NCI-H1436 (cell line): ENCODE results near the gene ZNF346.
A peak's percentile ranks its signal among the peaks of the same experiment; 100 is the strongest.
"Not testable (repeated sequence)": the region's sequence is repeated elsewhere in the genome, so short reads cannot be mapped to it uniquely, and the experiment has no call there.

Source experiments
- DNase-seq: peaks from one replicate; lab custom pipeline; 2025; lab: John Stamatoyannopoulos, UW

The ZNF346 gene

GRCh38 chr5:177022386-177023302, at the start of gene ZNF346:
ZNF346 (plus strand) TSS chr5:177022696; CDS start chr5:177022739, 43 bp downstream.
- DNase-seq = peak; percentile 80

GRCh38 chr5:176979669-176980068, 42.8 kb upstream of the ZNF346 start:
- DNase-seq = no peak

GRCh38 chr5:176980818-176981217, 41.7 kb upstream of the ZNF346 start:
- DNase-seq = no peak

DNA sequence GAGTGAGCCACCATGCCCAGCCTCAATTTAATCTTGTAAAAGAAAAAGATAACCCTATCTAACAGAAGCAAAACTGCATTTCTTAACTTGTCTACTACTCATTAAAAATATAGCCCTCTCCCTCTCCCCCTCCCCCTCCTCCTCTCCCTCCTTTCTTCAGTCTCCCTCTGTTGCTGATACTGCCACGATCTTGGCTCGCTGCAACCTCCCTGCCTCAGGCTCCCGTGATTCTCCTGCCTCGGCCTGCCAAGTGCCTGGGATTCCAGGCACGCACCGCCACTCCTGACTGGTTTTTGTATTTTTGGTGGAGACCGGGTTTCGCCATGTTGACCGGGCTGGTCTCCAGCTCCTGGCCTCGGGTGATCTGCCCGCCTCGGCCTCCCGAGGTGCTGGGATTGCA, 39.4 kb upstream of the ZNF346 start:
- not testable (repeated sequence) for DNase-seq

DNA sequence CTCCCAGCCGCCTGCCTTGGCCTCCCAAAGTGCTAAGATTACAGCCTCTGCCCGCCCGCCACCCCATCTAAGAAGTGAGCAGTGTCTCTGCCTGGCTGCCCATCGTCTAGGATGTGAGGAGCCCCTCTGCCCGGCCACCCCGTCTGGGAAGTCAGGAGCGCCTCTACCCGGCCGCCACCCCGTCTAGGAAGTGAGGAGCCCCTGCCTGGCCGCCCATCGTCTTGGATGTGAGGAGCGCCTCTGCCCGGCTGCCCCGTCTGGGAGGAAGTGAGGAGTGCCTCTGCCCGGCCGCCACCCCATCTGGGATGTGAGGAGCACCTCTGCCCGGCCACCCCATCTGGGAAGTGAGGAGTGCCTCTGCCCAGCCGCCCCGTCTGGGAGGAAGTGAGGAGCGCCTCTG, 38.9 kb upstream of the ZNF346 start:
- DNase-seq = not testable (repeated sequence)

- DNase-seq = not testable (repeated sequence)
Measured at GRCh38 chr5:176984176-176984575, 38.3 kb upstream of the ZNF346 start.

DNA sequence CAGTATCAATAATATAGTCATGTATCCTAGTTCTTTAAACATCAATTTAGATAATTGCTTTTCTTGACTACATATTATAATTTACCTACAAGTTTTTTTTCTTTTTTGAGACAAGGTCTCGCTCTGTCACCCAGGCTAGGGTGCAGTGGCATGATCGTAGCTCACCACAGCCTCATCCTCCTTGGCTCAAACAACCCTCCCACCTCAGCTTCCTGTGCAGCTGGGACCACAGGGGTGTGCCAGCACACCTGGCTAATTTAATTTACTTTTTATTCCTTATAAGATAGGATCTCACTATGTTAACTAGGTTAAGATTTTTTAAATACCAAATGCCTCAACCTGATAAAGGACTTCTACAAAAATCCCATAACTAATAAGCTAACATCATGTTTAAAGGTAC, 37.0 kb upstream of the ZNF346 start:
- no peak for DNase-seq

DNA sequence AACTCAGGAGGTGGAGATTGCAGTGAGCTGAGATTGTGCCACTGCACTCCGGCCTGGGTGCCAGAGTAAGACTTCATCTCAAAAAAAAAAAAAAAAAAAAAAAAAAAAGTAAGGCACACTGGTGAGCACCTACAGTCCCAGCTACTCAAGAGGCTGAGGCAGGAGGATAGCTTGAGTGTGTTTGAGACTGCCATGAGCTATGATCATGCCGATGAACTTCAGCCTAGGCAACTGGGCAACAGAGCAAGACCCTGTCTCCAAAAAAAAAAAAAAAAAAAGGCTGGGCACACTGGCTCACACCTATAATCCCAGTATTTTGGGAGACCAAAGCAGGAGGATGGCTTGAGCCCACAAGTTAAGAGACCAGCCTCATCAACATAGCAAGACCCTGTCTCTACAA, 36.2 kb upstream of the ZNF346 start:
- no peak for DNase-seq

DNA sequence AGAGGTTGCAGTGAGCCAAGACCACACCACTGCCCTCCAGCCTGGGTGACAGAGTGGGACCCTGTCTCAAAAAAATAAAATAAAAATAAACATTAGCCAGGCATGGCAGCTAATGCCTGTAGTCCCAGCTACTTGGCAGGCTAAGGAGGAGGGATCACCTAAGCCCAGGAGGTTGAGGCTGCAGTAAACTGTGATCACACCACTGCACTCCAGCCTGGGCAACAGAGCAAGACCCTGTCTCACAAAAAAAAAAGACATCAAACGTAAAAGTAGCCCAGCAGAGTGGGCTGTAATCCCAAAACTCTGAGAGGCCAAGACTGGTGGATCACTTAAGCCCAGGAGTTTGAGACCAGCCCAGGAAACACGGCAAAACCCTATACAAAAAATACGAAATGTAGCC, 34.9 kb upstream of the ZNF346 start:
- DNase-seq = no peak

GRCh38 chr5:176993081-176993480, 29.4 kb upstream of the ZNF346 start:
- DNase-seq = not testable (repeated sequence)

GRCh38 chr5:176994460-176995121, 27.9 kb upstream of the ZNF346 start:
- no peak for DNase-seq

DNA sequence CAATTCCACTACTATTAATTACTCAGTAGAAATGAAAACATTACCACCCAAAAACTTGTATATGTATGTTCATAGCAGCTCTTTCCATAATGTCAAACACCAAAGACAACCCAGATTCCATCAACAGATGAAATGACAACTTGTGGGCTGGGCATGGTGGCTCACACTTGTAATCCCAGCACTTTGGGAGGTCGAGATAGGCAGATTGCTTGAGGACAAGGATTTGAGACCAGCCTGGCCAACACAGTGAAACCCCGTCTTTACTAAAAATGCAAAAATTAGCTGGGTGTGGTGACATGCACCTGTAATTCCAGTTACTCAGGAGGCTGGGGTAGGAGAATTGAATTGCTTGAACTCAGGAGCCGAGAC, 27.4 kb upstream of the ZNF346 start:
- no peak for DNase-seq

DNA sequence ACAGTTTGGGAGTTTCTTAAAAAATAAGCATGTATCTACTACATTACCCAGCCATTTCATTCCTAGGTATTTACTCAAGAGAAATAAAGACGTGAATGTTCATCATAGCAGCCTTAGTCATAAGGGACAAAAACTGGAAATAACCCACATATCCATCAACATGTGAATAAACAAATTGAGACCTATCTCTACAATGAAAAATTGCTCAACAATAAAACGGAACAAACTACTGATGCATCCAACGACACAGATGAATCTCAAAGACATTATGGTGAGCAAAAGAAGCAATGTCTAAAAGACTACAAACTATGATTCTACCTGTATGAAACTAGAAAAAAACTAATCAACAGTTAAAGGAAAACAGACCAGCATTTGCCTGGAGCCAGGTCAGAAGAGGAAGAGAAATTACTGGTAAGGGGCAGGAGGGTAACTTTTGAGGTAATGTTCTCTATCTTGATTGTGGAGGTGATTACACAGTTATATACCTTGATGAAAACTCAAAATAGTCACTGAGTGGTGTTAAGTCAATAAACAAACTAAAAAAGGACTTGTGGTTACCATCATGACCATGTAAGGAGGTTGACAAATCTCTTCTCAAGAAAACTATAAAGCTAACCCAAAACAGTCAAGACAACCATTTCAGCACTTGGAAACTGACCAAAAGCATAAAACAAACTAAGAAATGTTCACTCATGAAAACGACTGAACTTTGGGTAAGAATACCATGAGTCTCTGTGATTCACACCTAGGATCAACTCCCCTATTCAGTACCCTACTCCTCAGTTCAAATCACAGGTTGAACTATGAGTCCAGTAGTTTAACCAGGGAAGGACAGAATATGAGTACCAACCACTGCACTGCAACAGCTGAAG, 26.4 kb upstream of the ZNF346 start:
- no peak for DNase-seq

DNA sequence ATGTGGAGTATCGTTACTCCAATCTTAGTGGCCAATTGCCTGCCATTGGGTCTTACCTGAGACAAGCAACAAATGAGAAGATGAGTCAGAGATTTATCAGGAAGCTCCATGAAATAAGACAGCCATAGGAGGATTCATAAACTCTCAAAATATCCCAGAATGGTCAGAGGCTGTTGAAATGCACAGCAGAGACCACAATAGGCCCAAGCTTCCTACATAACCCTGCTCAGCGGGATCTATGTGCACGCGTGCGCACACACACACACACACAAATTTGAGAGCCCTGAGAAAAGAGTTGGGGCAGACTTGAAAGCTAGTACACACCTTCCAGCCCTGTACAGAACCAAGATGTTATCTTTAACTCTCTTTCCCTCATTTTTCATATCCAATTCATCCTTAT, 25.7 kb upstream of the ZNF346 start:
- DNase-seq = no peak

GRCh38 chr5:176998828-176999227, 23.7 kb upstream of the ZNF346 start:
- DNase-seq = no peak

- not testable (repeated sequence) for DNase-seq
Measured at GRCh38 chr5:176999526-176999925, 23.0 kb upstream of the ZNF346 start.

- DNase-seq = no peak
Measured at GRCh38 chr5:177003649-177004048, 18.8 kb upstream of the ZNF346 start.

- DNase-seq = no peak
Measured at GRCh38 chr5:177004961-177005360, 17.5 kb upstream of the ZNF346 start.

DNA sequence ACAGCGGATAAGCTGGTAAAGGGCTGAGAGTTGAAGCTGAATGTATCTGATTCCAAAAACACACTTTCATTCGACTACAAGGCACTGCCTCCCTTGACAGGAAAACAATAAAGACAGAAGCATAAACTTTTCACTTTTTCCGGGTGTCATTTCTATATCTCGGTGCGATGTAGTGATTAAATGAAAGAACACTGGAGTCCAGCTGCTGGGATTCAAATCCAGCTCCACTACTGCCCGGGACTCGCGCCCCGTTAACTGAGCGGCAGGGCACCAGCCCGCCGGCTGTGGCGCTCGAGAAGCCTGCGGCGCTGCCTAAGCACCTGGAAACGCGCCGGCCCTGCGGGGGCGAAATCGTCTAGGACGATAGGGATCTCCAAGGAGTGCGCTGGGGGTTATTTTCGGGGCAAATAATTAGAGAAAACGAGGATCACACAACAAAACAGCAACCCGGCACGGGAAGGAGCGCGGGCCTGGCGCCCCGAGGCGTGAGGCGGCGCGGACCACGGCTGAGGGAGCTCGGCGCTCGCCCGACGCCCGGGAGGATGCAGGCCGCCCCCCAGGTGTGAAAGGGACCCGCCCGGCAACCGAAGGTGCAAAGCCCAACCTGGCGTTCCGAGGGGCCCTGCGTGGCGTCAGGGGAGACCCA, 16.8 kb upstream of the ZNF346 start:
- DNase-seq = peak; percentile 38

- peak; percentile 68 for DNase-seq
Measured at GRCh38 chr5:177006265-177006972, 16.1 kb upstream of the ZNF346 start, which contains the start of gene UIMC1. UIMC1 (minus strand) TSS chr5:177006779; CDS start chr5:176982615, 24,164 bp downstream.

DNA sequence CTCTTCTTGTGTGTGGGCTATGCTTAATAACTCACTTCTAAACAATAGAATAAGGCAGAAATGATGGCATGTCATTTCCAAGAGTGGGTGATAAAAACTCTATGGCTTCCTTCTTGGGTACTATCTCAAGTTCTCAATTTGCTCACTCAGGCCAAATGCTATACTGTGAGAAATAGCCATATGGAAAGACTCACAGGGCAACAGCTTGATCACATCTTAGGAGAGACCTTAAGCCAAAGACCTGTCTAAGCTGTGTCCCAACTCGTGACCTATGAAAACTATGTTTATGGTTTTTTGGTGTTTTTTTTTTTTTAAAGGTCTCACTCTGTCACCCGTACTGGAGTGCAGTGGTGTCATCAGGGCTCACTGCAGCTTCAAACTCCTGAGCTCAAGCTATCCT, 13.8 kb upstream of the ZNF346 start:
- DNase-seq = no peak
